ENCODE data around the gene SLC23A2. TPM values are rescaled to one million over a fixed set of nuclear protein-coding genes. Genes with fewer than 3 reads are reported as not detected.
A peak's percentile ranks its signal among the peaks of the same experiment; 100 is the strongest.

SLC23A2 gene
- total RNA-seq, 4 donors from 2014 or later, result 2.6 to 3.6 (median 3.1) TPM

DNA sequence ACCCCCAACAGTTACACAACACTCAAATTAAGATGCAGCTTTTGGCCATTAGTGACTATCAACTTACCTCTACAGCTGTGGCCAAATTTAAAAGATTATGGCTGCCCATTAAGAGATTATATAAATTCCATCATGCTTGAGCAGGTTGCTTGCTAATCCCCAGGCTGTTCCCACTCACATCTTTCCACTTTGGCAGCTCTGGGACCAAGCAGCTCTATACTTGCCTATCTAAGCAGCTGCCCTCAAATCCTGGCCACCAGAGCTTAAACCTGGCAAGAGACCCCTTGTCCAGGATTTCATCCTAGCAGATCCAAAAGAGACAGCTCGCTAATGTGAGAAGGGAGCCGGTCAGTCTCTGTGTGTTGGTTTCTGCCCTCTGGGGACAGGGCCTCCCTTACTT lies 127.9 kb downstream of the SLC23A2 start:
- intact Hi-C loops (cut with DNase I; ENCODE audit: low total_unique reads), result no loop called here
- H3K27ac ChIP-seq, result no peak overlapping the region
- peaks cover 0 to 17% of the 10 kb centered on the region in 2 donors for H3K36me3 ChIP-seq

GRCh38 chr20:4871486-4871885 lies 129.8 kb downstream of the SLC23A2 start:
- intact Hi-C loops (cut with DNase I; ENCODE audit: low total_unique reads) (no loop called here), in situ Hi-C loops (cut with MboI; ENCODE audit: low sequenced_read_pairs in 4 of 4) (no loop called here)
- Histone ChIP-seq H3K9me3 (no peaks in the 10 kb centered on the region), H3K27ac (no peak overlapping the region), H3K36me3 (peaks cover 0 to 17% of the 10 kb centered on the region in 2 donors), H3K4me1 (no peaks in the 10 kb centered on the region), H3K27me3 (no peaks in the 10 kb centered on the region), H3K4me3 (no peak overlapping the region)
- ATAC-seq, result no peak
- TF ChIP-seq, protein P1, sequence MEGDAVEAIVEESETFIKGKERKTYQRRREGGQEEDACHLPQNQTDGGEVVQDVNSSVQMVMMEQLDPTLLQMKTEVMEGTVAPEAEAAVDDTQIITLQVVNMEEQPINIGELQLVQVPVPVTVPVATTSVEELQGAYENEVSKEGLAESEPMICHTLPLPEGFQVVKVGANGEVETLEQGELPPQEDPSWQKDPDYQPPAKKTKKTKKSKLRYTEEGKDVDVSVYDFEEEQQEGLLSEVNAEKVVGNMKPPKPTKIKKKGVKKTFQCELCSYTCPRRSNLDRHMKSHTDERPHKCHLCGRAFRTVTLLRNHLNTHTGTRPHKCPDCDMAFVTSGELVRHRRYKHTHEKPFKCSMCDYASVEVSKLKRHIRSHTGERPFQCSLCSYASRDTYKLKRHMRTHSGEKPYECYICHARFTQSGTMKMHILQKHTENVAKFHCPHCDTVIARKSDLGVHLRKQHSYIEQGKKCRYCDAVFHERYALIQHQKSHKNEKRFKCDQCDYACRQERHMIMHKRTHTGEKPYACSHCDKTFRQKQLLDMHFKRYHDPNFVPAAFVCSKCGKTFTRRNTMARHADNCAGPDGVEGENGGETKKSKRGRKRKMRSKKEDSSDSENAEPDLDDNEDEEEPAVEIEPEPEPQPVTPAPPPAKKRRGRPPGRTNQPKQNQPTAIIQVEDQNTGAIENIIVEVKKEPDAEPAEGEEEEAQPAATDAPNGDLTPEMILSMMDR (IDR thresholded peaks at IDR 0.05 in 4 of 5, conservative IDR thresholded peaks at IDR 0.05 in 1 of 5), result no peak
- TF ChIP-seq POLR2A (IDR thresholded peaks at IDR 0.05), result no peak
- DNase-seq, result no peak

More for the DNA sequence above, 127.9 kb downstream of the SLC23A2 start:
- no peak for ATAC-seq
- DNase-seq, result no peak
- Histone ChIP-seq H3K4me3 (no peak overlapping the region), H3K4me1 (no peaks in the 10 kb centered on the region), H3K27me3 (no peaks in the 10 kb centered on the region), H3K9me3 (no peaks in the 10 kb centered on the region)
- in situ Hi-C loops (cut with MboI; ENCODE audit: low sequenced_read_pairs in 4 of 4), result no loop called here
- no peak for TF ChIP-seq POLR2A (IDR thresholded peaks at IDR 0.05)
- TF ChIP-seq, protein P1 (IDR thresholded peaks at IDR 0.05 in 4 of 5, conservative IDR thresholded peaks at IDR 0.05 in 1 of 5), result no peak

GRCh38 chr20:4870906-4871305 lies 130.4 kb downstream of the SLC23A2 start:
- H3K36me3 ChIP-seq, result peaks cover 0 to 17% of the 10 kb centered on the region in 2 donors
- H3K4me3 ChIP-seq, result no peak overlapping the region
- DNase-seq, result no peak
- H3K4me1 ChIP-seq, result no peaks in the 10 kb centered on the region
- H3K9me3 ChIP-seq, result no peaks in the 10 kb centered on the region
- intact Hi-C loops (cut with DNase I; ENCODE audit: low total_unique reads), result no loop called here
- no peak for TF ChIP-seq POLR2A (IDR thresholded peaks at IDR 0.05)
- TF ChIP-seq, protein P1 (IDR thresholded peaks at IDR 0.05 in 4 of 5, conservative IDR thresholded peaks at IDR 0.05 in 1 of 5), result no peak
- ATAC-seq, result no peak
- in situ Hi-C loops (cut with MboI; ENCODE audit: low sequenced_read_pairs in 4 of 4), result no loop called here
- H3K27ac ChIP-seq, result no peak overlapping the region
- H3K27me3 ChIP-seq, result no peaks in the 10 kb centered on the region

DNA sequence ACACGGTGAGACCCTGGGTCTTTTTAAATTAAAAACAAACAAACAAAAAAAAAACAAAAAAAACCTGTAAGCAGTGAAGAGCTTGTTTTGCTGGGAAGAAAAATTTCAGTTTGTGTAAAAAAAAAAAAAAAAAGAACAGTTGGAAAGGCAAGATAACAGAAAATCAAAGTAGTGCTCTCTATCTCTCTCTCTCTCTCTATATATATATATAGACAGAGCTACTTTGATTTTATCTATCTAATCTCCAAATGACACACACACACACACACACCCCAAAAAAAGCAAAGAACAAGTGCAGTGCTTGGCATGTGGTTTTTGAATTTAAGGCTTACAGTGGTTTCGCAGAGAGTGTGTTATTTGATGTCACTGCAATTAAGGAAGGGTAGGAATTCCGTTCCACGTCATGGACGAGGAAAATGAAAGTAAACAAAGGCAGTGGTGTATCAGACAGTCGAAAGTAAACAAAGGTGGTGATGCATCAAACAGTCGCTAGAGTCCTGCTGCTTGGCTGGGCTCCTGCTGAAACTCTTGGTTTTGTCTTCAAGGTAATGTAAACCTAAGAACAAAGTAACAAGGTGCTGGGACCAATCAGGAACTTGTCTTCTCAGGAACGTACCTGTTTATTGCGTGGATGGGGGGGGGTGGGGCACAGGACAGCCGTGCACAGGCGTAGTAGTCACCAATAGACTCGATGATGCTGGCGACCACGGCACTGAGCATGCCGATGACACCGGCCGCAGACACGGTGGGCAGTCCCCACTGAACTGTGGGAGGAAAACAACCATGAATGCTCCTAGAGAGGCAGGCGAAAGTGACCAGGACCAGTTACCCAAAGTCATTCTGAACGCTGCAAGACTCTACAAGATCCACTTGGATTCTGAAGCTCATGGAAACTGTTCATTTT lies 131.8 kb downstream of the SLC23A2 start:
- Histone ChIP-seq H3K9me3 (no peaks in the 10 kb centered on the region), H3K36me3 (peaks cover 0 to 17% of the 10 kb centered on the region in 2 donors), H3K27me3 (no peaks in the 10 kb centered on the region), H3K4me1 (no peaks in the 10 kb centered on the region), H3K27ac (no peak overlapping the region), H3K4me3 (peak overlapping the region in 1 of 4 donors; percentile 18)
- ATAC-seq, result no peak
- in situ Hi-C loops (cut with MboI; ENCODE audit: low sequenced_read_pairs in 4 of 4) (no loop called here), intact Hi-C loops (cut with DNase I; ENCODE audit: low total_unique reads) (no loop called here)
- no peak for DNase-seq
- TF ChIP-seq, protein P1 (IDR thresholded peaks at IDR 0.05 in 4 of 5, conservative IDR thresholded peaks at IDR 0.05 in 1 of 5), result no peak
- TF ChIP-seq POLR2A (IDR thresholded peaks at IDR 0.05), result no peak
